ENCODE results near the gene PIK3CA. TPM values are rescaled to one million over a fixed set of nuclear protein-coding genes. Genes with fewer than 3 reads are reported as not detected.
A peak's percentile ranks its signal among the peaks of the same experiment; 100 is the strongest.

The PIK3CA gene
- total RNA-seq, 2 experiments from 2014 or later = 57.1 to 63.1 TPM

DNA sequence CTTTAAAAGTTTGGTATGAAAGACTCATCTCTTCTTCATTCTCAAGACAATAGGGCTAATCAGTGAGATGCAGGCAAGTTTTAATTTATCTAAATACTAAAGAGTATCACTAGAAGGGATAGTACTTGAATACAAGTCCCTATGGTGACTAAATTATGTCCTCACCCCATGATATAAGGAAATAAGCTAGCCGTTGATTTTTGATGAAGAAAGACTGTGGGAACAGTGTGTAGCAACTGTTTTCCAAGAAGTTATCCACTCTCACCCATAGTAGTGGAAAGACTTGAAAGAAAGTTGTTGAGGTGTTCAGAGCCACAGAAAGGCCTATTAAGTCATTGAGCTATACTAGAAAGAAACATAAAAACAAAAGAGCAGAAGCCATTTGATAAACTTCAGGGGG lies 36.7 kb downstream of the PIK3CA start:
- POLR2A ChIA-PET = interaction anchor here (0.6 to 2.8 kb wide), 3 partner anchors 10 to 140 kb away, joined by 3 to 11 read pairs (median 3); no protein-coding TSS in a partner anchor
- Mint-ChIP-seq H3K27ac (peak overlapping the region; percentile 32), H3K9me3 (no peaks in the 10 kb centered on the region), H3K36me3 (ENCODE audit: low read depth) (no peaks in the 10 kb centered on the region), H3K4me3 (no peak overlapping the region), H3K27me3 (no peaks in the 10 kb centered on the region), H3K4me1 (ENCODE audit: low read depth) (peaks cover 58% of the 10 kb centered on the region)
- CTCF ChIA-PET = interaction anchor here (1.3 kb wide), 1 partner anchor 10 kb away, joined by 3 read pairs; no protein-coding TSS in a partner anchor
- Histone ChIP-seq H3K9me3 (ENCODE audit: control insufficient read depth in 1 of 2, insufficient read depth in 1 of 2, low read length in 2 of 2) (no peaks in the 10 kb centered on the region), H3K4me1 (ENCODE audit: insufficient read depth, low read length) (peaks cover 7% of the 10 kb centered on the region), H3K36me3 (ENCODE audit: insufficient read depth, low read length) (no peaks in the 10 kb centered on the region), H3K27me3 (ENCODE audit: control insufficient read depth in 1 of 2, insufficient read depth in 2 of 2, low read length in 2 of 2) (no peaks in the 10 kb centered on the region), H3K27ac (ENCODE audit: low read depth in 1 of 2, low read length in 2 of 2) (no peak overlapping the region), H3K4me3 (ENCODE audit: low read length) (no peak overlapping the region)
- intact Hi-C loops (cut with DNase I, micrococcal nuclease) = no loop called here
- DNase-seq (no peak), ATAC-seq (ENCODE audit: poor library complexity) (no peak)
- TF ChIP-seq, protein P1, sequence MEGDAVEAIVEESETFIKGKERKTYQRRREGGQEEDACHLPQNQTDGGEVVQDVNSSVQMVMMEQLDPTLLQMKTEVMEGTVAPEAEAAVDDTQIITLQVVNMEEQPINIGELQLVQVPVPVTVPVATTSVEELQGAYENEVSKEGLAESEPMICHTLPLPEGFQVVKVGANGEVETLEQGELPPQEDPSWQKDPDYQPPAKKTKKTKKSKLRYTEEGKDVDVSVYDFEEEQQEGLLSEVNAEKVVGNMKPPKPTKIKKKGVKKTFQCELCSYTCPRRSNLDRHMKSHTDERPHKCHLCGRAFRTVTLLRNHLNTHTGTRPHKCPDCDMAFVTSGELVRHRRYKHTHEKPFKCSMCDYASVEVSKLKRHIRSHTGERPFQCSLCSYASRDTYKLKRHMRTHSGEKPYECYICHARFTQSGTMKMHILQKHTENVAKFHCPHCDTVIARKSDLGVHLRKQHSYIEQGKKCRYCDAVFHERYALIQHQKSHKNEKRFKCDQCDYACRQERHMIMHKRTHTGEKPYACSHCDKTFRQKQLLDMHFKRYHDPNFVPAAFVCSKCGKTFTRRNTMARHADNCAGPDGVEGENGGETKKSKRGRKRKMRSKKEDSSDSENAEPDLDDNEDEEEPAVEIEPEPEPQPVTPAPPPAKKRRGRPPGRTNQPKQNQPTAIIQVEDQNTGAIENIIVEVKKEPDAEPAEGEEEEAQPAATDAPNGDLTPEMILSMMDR (IDR thresholded peaks at IDR 0.05) = no peak

DNA sequence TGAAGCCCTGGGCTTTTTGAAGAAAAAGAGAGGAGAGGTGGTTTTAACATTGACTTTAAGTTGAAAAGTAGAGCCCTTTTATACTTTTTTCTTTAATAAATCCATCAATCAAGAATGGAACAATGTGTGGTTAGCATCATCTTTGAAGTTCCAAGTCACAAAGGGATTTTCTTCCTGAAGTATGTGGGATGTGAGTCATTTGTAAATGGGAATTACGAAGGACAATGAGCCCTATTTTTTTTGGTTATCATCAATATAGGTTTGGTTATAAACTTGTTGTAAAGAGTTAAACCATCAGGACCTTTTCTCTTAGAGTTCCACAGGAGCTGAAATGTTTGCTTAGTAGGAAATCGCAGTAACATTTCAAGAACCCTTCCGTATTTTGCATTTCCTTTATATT lies 38.3 kb downstream of the PIK3CA start:
- DNase-seq (no peak), ATAC-seq (ENCODE audit: poor library complexity) (no peak)
- Mint-ChIP-seq H3K27ac (no peak overlapping the region), H3K36me3 (ENCODE audit: low read depth) (no peaks in the 10 kb centered on the region), H3K4me3 (no peak overlapping the region), H3K9me3 (no peaks in the 10 kb centered on the region), H3K4me1 (ENCODE audit: low read depth) (peaks cover 72% of the 10 kb centered on the region), H3K27me3 (no peaks in the 10 kb centered on the region)
- Histone ChIP-seq H3K27me3 (ENCODE audit: control insufficient read depth in 1 of 2, insufficient read depth in 2 of 2, low read length in 2 of 2) (no peaks in the 10 kb centered on the region), H3K4me1 (ENCODE audit: insufficient read depth, low read length) (peaks cover 7% of the 10 kb centered on the region), H3K36me3 (ENCODE audit: insufficient read depth, low read length) (no peaks in the 10 kb centered on the region), H3K4me3 (ENCODE audit: low read length) (no peak overlapping the region), H3K27ac (ENCODE audit: low read depth in 1 of 2, low read length in 2 of 2) (no peak overlapping the region), H3K9me3 (ENCODE audit: control insufficient read depth in 1 of 2, insufficient read depth in 1 of 2, low read length in 2 of 2) (no peaks in the 10 kb centered on the region)
- intact Hi-C loops (cut with DNase I, micrococcal nuclease) = no loop called here
- TF ChIP-seq, protein P1 (IDR thresholded peaks at IDR 0.05) = no peak
- CTCF ChIA-PET = interaction anchor here (1.3 kb wide), 2 partner anchors 8 to 28 kb away, joined by 3 read pairs; no protein-coding TSS in a partner anchor
- POLR2A ChIA-PET = interaction anchor here (1.1 to 2.8 kb wide), 3 partner anchors 9 to 38 kb away, joined by 4 to 11 read pairs (median 4); partner anchors contain the start of gene PIK3CA

DNA sequence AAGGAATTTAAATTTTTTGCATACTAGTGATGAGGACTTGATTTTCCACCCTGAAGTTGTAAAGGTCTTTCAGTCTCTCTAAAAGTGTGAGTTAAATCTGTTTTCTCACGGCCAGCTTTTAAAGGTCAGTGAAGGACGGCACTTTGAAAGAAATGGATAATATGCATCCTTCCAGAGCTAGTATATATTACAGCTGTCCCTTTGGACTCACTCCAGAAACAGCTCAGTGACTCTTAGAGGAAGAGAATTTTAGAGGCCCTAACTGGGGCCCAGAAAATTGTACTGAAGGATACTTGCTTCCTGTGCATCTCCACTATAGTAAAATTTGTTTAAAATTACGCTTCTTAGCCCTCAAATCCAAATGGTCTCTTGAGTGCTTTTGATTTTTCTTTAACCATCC lies 41.6 kb downstream of the PIK3CA start:
- H3K9me3 Mint-ChIP-seq = no peaks in the 10 kb centered on the region
- H3K4me3 Mint-ChIP-seq = no peak overlapping the region
- no peak overlapping the region for H3K27ac Mint-ChIP-seq
- intact Hi-C loops (cut with DNase I, micrococcal nuclease) = loop anchor here in 1 of 2 experiments (10.0 kb wide), 1 partner anchor 175 kb away; no protein-coding TSS in a partner anchor
- H3K36me3 ChIP-seq (ENCODE audit: insufficient read depth, low read length) = no peaks in the 10 kb centered on the region
- H3K4me1 ChIP-seq (ENCODE audit: insufficient read depth, low read length) = peaks cover 9% of the 10 kb centered on the region
- ChIA-PET CTCF (no interaction called here), POLR2A (interaction anchor here (0.6 to 0.9 kb wide), 2 partner anchors 41 to 59 kb away, joined by 3 to 4 read pairs; partner anchors contain the start of gene PIK3CA)
- H3K36me3 Mint-ChIP-seq (ENCODE audit: low read depth) = no peaks in the 10 kb centered on the region
- H3K4me3 ChIP-seq (ENCODE audit: low read length) = no peak overlapping the region
- peaks cover 72% of the 10 kb centered on the region for H3K4me1 Mint-ChIP-seq (ENCODE audit: low read depth)
- H3K27me3 ChIP-seq (ENCODE audit: control insufficient read depth in 1 of 2, insufficient read depth in 2 of 2, low read length in 2 of 2) = no peaks in the 10 kb centered on the region
- DNase-seq = no peak
- H3K27me3 Mint-ChIP-seq = no peaks in the 10 kb centered on the region
- ATAC-seq (ENCODE audit: poor library complexity) = no peak
- TF ChIP-seq, protein P1 (IDR thresholded peaks at IDR 0.05) = no peak
- no peak overlapping the region for H3K27ac ChIP-seq (ENCODE audit: low read depth in 1 of 2, low read length in 2 of 2)
- no peaks in the 10 kb centered on the region for H3K9me3 ChIP-seq (ENCODE audit: control insufficient read depth in 1 of 2, insufficient read depth in 1 of 2, low read length in 2 of 2)

Data from CD4-positive, alpha-beta T cell (primary cell).